HPDE6-E6E7 (cell line): ENCODE results near the gene CARS2.
"Not testable (repeated sequence)": the region's sequence is repeated elsewhere in the genome, so short reads cannot be mapped to it uniquely, and the experiment has no call there.

Experiments used
- DNase-seq: peaks from one replicate; pipeline ENCODE4 v3.0.0; 2011; ENCODE audit warnings: missing footprints; ENCODE audit errors: extremely low spot score

Gene CARS2

GRCh38 chr13:110638257-110638656, 67.7 kb downstream of the CARS2 start:
- DNase-seq = no peak

GRCh38 chr13:110637747-110638146, 68.2 kb downstream of the CARS2 start:
- no peak for DNase-seq

- no peak for DNase-seq
Observed at GRCh38 chr13:110637275-110637674, 68.6 kb downstream of the CARS2 start.

GRCh38 chr13:110636701-110637201, 69.2 kb downstream of the CARS2 start:
- DNase-seq = no peak

GRCh38 chr13:110636053-110636475, 69.9 kb downstream of the CARS2 start:
- no peak for DNase-seq

- DNase-seq = no peak
Observed at GRCh38 chr13:110635405-110636002, 70.4 kb downstream of the CARS2 start.

GRCh38 chr13:110634558-110634957, 71.4 kb downstream of the CARS2 start:
- DNase-seq = no peak

- DNase-seq = no peak
Observed at GRCh38 chr13:110633776-110634175, 72.1 kb downstream of the CARS2 start.

GRCh38 chr13:110632255-110632654, 73.7 kb downstream of the CARS2 start:
- DNase-seq = not testable (repeated sequence)

- DNase-seq = no peak
Observed at GRCh38 chr13:110630566-110631119, 75.3 kb downstream of the CARS2 start.

- no peak for DNase-seq
Observed at GRCh38 chr13:110629735-110630134, 76.2 kb downstream of the CARS2 start.

- DNase-seq = no peak
Observed at GRCh38 chr13:110628952-110629701, 76.8 kb downstream of the CARS2 start.

GRCh38 chr13:110628477-110628793, 77.5 kb downstream of the CARS2 start:
- DNase-seq = no peak

- no peak for DNase-seq
Observed at GRCh38 chr13:110627761-110628476, 78.0 kb downstream of the CARS2 start.

GRCh38 chr13:110627351-110627750, 78.6 kb downstream of the CARS2 start:
- peak; percentile 62 for DNase-seq

GRCh38 chr13:110626521-110626920, 79.4 kb downstream of the CARS2 start:
- DNase-seq = no peak

GRCh38 chr13:110625771-110626321, 80.1 kb downstream of the CARS2 start:
- DNase-seq = no peak

- DNase-seq = no peak
Observed at GRCh38 chr13:110624766-110625756, 80.9 kb downstream of the CARS2 start.

GRCh38 chr13:110620596-110620995, 85.3 kb downstream of the CARS2 start:
- DNase-seq = no peak

- DNase-seq = no peak
Observed at GRCh38 chr13:110618780-110619179, 87.1 kb downstream of the CARS2 start.

GRCh38 chr13:110618167-110618566, 87.7 kb downstream of the CARS2 start:
- DNase-seq = no peak
